ENCODE results near the gene AVP.

DNA sequence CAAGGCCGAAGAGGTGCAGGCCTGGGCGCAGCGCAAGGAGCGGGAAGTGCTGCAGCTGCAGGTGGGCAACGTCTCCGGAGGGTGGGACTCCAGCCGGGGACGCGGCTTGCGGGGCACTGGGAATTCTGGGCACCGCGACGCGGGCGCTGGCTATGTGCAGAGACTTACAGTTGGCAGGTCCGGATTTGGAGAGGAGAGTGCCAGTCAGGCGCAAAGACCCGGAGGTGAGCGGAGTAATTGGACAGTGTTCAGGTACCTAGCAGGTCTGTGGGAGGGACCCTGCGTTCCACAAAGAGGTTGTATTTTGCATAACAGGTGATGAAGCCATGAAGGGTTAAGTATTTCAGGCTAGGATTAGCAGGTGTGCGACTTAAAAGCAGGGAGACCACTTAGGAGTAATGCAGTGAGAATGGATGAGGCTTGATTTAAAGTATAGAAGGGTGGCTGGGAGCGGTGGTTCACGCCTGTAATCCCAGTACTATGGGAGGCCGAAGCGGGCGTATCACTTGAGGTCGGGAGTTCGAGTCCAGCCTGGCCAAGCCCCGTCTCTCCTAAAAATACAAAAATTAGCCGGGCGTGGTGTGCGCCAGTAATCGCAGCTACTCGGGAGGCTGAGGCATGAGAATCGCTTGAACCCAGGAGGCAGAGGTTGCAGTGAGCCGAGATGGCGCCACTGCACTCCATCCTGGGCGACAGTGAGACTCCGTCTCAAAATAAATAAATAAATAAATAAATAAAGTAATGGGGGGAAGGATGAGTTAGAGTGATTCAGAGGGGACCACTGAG lies 37.7 kb downstream of the AVP start:
- TF ChIP-seq EZH2 (IDR thresholded peaks at IDR 0.05; ENCODE audit: low read length): no peak
- TF ChIP-seq, protein P1, sequence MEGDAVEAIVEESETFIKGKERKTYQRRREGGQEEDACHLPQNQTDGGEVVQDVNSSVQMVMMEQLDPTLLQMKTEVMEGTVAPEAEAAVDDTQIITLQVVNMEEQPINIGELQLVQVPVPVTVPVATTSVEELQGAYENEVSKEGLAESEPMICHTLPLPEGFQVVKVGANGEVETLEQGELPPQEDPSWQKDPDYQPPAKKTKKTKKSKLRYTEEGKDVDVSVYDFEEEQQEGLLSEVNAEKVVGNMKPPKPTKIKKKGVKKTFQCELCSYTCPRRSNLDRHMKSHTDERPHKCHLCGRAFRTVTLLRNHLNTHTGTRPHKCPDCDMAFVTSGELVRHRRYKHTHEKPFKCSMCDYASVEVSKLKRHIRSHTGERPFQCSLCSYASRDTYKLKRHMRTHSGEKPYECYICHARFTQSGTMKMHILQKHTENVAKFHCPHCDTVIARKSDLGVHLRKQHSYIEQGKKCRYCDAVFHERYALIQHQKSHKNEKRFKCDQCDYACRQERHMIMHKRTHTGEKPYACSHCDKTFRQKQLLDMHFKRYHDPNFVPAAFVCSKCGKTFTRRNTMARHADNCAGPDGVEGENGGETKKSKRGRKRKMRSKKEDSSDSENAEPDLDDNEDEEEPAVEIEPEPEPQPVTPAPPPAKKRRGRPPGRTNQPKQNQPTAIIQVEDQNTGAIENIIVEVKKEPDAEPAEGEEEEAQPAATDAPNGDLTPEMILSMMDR (optimal IDR thresholded peaks at IDR 0.05 in 1 of 3, IDR thresholded peaks at IDR 0.05 in 1 of 3, conservative IDR thresholded peaks at IDR 0.05 in 1 of 3; ENCODE audit: extremely low read depth in 1 of 3, insufficient read depth in 2 of 3, low read length in 3 of 3): no peak

Data from keratinocyte (primary cell).